Measurements from ENCODE around the gene METTL16. TPM values are rescaled to one million over a fixed set of nuclear protein-coding genes. Genes with fewer than 3 reads are reported as not detected.

Gene METTL16
- total RNA-seq, 1 experiment from 2014 or later = 34.7 TPM

DNA sequence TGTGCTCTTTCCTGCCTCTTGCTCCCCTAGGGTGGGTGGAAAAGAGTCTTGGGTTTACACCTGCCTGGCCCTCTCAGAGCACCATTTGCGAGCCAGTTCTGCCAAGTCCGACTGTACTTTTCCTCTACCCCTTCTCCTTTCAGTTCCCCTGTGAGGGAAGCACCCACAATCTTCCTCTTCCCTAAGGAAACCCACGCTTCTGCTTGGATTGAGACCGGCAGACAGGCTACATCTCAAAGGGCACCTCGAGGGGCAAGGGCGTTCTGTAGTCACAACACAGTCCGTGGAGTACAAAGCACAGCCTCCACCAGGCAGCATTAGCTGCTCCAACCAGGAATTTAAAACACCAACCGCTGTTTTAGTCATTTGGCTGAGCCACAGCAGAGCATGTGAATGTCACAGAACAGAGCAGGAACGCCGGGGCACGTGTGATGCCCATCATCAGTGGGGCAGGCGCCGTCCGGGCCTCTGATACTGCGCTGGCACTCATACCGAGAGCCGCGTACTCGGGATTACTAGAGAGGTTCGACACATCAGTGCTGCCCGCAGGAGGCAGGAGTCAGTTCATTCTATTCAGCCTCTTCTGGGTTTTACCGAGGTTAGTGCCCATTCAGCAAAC lies 97.1 kb downstream of the METTL16 start:
- DNase-seq (ENCODE audit: low spot score) = no peak

DNA sequence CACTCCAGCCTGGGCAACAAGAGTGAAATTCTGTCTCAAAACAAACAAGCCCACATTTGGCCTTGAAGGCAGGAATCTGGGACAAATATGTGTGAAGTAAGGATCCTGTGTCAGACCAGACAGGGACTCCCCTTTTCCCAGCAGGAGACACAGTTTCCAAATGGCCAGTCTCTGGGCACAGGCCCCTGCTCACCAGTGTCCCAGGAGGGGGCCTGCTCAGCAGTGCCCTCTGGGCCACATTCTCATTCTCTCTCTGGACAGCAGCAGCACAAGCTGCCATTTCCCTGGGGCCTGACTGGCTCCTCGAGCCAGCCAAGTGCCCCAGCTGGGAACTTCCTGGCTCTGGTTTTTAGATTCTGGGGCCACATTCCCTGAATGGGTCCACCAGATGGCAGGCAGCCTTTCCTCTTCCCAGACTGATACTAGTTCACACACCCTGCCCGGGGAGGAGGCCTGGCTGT lies 99.1 kb downstream of the METTL16 start:
- DNase-seq (ENCODE audit: low spot score) = peak; percentile 57

DNA sequence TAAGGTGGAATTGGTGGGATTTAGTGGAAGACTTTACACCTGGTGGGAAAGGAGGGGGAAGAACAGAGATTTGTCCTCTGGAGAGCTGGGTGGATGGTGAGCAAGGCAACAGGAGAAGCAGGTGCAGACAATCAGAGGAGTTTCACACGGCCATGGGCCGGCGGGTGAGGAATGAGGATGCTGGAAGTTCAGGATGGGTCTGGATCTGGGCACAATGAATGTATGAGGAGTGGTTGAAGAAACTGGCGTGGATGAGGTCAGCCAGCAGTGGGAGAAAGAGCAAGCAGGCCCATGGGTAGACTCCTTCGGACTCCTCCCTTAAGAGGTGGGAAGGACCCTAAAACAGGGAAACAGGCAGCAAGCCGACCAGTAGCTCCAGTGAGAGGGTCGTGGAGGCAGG lies 100.7 kb downstream of the METTL16 start:
- DNase-seq (ENCODE audit: low spot score) = no peak

DNA sequence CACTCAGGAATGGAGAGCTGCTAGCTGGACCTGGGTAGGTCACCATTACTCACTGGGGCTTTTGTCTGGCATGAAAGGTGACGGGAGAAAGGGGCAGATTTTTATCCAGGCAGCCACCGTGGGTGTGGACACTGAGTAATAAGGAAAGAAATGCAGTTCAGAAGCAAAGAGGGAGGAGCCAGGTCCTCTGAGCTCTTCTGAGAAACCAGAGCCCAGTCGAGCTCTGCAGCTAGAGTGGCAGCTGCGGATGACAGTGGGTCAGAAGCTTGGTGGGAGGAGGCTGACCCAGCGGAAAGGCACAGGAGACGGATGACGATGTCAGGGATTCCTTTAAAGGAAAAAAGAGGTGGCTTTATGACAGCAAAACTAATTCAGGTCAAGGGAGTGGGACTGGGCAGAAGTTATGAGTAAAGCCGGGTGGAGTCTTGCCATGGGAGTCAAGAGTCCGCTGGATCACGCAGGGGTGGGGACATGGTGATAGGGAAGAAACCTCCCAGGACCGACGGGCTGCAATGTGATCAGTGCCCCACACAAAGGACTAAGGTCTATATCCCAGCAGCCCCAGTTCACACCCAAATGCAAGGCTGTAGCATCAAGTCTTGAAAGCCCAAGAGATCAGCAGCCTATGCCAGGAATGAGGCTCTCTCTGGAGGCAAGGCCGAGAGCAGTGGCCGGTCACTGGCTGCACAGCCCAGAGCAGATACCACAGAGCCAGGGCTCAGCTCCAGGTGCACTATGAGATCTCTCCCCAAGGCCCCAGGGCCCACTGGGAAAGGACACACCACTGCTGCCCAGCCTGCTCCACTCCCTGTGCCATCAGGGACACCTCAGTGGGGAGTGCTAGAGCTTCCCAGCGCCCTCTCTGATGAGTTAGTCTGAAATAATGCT lies 104.5 kb downstream of the METTL16 start:
- DNase-seq (ENCODE audit: low spot score) = peak; percentile 99

DNA sequence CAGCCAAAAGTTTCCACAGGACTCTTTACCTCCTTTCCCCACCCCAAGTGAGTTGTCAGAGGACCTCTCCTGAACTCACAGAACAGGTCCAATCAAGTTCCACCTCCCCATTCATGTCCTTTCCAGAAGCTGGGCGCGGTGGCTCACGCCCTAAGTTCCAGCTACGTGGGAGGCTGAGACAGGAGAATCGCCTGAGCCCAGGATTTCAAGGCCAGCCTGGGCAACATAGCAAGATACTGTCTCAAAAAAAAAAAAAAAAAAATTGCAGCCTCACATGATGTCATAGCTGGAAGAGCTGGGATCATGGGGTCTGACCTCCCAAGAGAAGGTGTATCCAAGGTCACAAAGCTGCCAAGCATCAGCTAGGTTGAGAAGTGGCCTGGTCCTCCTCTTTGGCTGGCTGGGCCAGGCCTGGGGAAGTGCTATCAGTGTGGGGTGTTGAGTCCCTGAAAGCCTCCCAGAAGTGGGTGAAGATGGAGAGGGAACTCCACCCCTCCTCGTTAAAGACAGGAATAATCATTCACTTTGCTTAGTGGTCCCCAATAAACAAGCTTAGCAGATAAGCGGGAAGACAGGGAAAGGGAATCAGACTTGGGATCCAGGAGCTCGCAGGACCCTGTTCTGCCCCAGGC lies 105.3 kb downstream of the METTL16 start:
- no peak for DNase-seq (ENCODE audit: low spot score)

DNA sequence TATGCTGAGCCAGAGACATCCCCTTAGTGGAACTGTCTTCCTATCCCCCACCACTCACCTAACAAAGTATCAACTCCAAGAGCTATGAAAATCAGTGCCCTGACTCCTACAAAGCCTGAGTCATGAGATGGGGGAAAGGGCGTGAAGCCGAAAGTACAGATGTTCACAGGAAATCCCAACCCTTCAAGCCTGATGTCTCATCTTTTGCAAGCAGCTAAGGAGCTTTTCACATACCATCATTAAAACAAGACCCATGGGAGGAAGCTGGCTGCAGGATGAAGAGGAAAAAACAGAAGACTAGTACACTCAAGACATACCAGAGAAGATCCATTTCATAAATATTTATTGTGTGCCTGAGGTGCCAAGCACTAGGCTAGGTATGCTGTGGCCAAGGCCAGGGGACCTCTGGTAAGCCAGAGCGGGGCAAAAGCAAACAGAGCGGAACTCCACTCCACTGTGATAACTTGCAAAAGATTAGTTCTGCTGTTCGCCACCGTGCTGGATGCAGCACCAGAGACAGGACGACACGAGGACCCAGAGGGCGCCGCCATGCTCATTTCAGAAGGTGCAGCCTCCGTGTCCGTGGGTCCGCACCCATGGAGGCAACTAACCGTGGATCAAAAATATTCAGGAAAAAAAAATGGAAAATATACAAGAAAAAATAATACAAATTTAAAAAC lies 106.3 kb downstream of the METTL16 start:
- peak; percentile 91 for DNase-seq (ENCODE audit: low spot score)

DNA sequence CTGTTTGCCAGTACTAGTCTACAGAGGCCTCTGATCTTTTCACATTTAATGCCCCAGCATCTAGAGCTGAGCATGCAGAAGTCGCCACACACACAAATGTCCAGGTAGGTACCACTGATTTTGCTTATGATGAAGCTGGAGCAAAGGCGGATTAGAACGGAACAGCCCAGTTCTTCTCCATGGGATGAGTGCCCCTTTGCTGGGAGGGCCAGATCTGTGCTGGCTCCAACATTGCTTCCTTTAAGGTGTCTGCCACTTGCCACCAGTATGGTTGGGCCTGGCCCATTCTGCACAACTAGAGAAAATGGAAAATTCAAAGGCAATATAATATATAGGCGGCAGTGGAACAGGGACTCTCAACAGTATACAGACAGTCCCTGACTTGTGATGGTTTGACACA lies 108.6 kb downstream of the METTL16 start:
- DNase-seq (ENCODE audit: low spot score) = no peak

DNA sequence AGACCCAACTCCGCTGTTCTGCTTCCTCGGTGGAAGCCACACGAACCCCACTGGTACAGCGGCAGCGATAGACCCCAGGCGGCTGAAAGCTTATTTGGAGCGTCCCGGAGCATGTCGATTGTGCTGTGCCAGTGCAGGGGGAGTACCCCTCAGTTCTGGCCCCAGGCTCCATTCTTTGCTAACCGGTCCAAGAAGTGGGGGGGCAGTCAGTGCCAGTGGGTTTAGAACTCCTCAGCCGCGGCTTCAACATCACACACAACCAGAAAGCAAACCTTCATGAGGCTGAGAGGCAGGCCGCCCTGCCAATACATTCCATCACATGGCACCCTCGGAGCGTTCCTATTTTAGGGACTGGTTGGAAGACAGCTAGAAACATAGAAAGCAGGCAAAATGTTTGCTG lies 109.1 kb downstream of the METTL16 start:
- DNase-seq (ENCODE audit: low spot score) = no peak

DNA sequence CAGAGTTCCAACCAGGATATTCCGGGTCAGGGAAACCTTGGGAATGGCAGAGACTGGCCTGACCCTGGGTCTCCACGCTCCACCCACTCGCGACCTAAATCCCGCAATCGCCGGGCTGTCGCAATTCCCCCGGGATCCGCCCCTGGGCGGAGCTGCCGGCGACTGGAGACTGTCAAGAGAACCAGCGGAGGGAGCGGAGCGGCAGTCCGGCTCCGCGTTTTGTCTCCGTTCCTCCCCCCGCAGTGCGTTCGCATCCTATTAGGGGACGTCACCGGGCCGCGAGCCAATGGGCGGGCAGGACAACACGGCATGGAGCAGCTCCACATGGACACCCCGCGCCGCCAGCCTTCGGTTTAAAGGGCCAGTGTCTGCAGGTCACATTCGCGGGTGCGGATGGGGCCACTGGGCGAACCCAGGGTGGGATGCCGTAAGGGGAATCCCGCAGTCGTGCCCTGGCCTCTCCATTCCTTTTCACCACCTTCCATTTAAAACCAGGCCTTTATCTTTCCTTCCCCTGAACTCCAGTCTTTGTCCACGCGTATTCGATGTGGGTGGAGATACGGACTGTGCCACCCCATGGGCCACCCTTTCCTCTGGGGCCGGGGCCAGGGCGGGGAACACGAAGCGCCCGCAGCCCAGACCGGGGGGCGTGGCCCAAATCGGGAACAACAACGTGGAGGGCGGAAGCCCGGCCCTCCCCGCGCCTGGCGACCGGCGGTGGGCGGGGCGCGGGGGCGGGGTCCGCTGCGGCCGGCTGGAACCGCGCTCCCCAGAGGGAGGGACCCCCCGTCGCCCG lies 110.1 kb downstream of the METTL16 start:
- DNase-seq (ENCODE audit: low spot score) = peak; percentile 98

DNA sequence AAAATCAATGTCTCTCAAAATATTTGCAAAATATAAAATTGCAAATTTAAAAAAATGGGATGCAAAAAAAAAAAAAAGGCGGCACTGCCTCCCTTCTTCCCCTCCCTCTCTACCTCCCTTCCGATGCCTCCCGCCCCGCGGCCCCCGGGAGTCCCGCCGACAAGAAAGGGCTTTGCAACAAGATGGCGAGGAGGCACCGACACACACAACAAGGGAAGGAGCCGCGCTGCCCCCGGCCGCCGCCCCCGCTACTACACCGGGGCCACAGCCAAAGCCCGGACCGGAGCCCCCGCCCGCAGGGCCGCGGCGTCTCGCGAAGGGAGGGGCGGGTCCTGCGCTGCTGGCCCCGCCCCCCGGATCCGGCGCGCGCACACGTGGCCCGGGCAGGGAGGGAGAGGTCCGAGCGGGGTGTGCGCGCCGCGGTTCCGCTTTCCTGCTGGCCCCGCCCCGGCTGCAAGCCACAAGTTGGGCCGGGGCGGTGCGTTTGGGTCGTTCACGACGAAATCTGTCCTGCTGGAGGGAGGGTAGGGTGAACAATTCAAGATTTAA lies 110.7 kb downstream of the METTL16 start, which contains the start of gene MNT:
MNT (minus strand) TSS at position 184 of the 549 bp plus-strand sequence. CDS start 348 bp downstream, outside the sequence.
- peak; percentile 84 for DNase-seq (ENCODE audit: low spot score)

DNA sequence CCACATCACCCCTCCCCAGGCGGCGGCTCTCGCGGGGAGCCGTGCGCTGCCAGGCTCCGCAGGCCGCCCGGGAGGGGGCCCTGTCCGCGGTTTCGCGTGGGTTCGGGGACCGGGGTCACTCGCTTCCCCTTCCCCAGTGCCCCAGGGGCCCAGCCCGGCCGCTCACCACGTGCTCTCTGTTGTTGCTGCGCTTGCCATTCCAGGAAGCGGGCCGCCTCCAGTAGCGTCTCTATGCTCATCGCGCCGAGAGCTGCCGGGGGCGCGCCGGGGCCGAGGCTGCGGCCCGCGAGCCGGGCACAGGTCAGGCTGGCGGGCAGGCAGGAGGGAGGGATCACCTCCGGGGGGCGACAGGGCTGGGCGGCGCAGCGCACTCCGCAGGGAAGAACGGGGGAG lies 111.2 kb downstream of the METTL16 start:
- no peak for DNase-seq (ENCODE audit: low spot score)

DNA sequence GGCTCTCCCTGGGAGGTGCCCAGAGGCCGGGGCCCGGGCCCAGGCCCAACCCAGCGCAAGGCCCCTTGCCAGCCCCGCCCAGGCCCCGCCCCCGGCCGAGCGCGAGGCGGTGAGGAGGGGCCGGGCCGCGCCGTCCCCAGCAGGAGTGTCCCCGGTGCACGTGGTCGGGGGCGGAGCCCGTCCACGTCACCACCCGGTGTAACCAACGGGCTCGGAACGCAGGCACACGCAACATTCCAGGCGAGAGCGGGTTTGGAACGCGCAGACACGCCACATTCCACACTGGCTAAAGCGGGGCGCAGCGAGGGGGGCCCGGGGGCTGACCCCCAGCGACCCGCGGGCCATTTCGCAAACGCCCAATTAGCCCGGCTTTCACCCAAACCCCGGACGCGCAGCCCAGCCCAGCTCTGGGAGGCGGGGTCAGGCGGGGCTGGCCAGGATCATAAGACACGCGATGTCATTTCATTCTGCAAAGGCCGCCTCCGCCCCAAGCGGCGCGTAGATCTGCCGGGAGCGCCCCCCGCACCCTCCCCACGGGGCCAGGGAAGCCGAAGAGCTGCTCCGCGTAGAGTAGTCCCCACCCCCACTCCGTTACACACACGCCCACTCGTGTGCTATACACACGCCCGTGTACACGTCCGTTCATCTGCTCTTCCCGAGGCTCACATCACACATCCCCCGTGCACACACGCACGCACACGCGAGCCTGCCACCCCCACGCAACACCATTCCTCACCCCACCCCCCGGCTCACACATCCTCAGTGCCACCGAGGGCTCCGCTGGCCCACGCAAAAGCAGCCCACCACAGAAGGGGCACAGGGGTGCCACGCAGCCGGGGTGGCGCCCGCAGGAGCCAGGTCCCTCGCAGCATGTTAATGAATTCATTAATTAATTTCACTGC lies 111.9 kb downstream of the METTL16 start:
- peak; percentile 92 for DNase-seq (ENCODE audit: low spot score)

DNA sequence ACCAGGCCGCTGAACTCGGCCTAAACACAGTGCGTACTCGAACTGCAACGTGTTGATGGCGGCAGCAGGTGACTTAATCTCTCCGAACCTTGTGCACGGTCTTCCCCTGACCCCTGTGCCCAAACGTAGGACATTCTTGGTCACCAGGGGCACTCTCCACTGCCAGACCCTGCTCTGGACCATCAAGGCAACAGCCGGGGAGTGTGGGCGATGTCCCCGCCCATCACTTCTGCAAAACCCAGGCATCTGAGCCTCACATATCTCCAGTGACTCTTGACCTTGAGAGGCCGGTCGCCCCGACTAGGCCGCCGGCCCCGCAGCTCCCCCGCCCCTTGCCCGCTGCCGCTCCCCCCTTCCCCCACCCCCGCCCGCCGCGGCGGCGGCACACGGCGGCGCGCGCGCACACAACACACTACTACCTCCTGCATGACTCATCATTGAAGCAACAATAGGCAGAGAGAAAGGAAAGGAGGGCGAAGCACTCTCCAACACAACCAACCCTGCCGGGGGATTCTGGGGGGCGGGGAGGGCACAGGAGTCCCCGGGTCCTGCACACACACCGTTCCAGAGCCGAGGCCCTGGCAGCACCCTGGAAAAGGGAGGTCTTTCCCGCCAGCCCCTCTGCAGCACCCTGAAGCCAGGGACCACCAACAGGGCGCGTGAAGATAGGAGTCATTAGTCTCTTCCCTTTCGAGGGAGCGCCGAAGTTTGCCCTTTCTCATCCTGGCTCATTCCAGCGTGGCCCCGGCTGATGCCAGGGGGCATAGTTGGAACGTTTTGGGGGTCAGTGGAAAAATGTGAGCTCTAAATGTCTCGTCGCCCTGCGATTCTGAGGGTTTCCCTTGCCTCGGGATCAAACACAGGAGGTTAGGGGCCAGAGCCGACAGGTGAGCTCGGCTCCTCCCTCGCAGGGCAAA lies 112.8 kb downstream of the METTL16 start:
- peak; percentile 81 for DNase-seq (ENCODE audit: low spot score)

DNA sequence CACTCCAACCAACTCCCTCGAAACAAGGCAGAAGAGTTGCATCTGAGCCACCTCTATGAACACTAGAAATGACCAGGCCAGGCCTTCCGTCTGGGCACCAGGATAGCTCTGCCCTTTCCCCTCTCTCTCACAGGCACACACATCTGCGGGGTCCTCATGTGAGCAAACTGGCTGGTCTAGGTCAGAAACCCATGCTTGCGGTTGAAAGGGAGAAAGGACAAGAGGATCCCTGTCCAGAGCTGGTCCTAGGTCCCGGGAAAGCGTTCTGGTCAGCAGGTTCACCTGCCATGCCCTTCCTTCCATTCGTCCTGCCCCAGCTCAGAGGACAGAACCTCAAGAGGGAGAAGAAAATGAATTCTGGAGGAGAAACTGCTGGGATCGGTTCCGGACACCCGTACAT lies 113.5 kb downstream of the METTL16 start:
- no peak for DNase-seq (ENCODE audit: low spot score)

DNA sequence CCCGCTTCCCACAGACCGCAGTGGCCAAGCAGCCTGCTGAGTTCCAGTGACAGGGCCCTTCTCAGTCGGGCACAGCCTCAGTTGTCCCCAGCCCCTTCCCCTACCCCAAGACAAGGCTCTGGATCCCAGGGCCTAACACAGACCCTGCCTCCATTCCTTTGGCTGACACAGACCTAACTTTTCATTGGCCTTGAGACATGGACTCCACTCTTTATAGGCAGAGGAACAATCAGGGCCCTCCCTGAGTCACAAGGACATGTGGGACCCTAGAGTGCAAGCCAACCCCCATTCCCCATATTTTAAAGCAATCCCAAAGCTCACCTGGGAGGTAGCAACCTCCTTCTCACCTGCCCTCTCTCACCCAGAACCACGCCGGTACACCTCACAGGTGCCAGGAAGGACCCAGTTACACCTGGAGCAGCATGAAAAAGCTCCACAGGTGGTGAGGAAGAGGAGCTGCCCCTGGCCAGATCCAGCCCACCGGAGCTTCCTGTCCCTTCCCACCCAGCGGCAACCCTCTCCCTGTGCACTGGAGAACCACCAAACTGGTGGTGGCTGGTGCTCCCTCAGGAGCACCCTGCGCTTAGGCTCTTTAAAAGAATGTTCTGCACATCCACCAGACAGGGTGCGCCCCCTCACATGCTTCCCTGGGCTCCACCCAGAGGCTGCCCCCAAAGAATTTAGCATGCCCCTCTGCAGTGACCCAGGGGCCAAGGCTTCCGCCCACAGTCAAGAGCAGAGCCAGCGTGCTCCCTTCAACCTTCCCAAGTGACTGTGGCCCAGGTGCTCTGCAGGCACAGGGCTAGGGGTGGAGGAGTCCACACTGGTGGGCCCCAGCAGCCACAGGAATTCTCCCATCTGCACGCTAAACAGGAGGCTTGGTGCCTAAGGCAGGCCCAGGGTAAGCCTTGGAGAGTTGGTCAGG lies 114.2 kb downstream of the METTL16 start:
- no peak for DNase-seq (ENCODE audit: low spot score)

DNA sequence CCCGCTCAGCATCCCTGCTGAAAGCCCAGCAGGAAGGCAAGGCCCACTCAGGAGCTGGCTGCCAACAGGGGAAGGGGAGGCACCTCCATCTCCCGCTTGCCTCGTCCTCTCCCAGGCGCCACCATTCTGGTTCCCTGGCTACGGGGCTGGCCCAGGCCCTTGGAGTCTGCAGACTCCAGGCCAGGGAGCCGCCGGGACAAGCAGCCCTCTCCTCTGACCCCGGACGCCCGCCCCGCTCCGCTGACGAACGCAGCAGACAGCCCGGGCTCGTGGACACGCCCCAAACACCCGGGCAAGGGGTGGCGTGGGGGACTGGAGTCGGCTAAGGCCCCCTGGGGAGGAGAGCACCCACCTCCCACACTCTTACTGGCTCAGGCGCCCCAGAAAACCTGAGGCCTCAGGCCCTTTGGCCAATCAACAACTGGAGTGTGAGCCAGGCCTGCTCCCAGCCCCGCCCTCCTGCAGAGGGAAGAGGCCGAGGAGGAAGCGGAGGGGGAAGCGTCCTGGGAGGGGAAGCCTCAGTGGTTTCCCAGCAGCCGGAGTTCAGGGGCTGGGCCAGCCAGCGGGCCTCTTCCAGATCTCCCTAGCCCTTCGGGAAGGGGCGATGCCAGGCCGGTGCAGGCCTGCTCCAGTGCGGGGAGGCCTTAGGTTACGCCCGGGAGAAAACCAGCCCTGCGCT lies 115.0 kb downstream of the METTL16 start:
- peak; percentile 98 for DNase-seq (ENCODE audit: low spot score)

DNA sequence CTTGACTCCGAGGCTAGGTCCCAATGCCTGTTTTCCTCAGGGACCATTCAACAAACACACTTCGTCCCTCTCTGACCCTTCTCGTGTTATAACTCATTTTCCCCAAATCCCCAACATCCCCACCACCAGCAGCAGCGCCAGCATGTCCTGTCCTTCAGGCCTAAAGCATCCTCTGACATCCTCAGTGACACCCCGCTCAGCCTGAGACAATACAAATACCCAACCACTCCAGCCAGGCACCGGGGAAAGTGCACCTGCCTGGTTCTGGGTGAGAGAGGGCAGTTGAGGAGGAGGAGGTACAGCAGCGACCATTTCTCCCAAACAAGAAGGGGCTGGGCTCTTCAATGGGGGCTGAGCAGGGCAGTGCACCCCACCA lies 115.5 kb downstream of the METTL16 start:
- no peak for DNase-seq (ENCODE audit: low spot score)
